ENCODE measurements around the gene METTL15.

DNA sequence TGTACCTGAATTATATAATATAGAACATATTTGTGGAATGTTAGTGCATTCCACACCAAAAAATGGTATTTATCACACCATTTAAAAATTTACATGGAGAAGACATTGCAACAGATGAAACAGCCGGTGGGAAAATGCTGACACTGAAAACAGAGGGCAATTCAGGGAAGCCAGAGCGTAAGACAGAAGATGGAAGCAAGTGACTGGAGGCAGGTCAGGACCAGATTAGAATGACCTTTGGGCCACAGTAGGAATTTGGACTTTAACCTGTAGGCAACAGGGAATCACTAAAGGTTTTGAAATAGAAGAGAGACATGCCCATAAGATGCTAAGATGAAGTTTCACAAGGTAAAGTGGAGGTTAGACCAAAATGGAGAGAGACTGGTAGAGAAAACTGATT is 60.5 kb downstream of the METTL15 start:
- TF ChIP-seq, protein P1, sequence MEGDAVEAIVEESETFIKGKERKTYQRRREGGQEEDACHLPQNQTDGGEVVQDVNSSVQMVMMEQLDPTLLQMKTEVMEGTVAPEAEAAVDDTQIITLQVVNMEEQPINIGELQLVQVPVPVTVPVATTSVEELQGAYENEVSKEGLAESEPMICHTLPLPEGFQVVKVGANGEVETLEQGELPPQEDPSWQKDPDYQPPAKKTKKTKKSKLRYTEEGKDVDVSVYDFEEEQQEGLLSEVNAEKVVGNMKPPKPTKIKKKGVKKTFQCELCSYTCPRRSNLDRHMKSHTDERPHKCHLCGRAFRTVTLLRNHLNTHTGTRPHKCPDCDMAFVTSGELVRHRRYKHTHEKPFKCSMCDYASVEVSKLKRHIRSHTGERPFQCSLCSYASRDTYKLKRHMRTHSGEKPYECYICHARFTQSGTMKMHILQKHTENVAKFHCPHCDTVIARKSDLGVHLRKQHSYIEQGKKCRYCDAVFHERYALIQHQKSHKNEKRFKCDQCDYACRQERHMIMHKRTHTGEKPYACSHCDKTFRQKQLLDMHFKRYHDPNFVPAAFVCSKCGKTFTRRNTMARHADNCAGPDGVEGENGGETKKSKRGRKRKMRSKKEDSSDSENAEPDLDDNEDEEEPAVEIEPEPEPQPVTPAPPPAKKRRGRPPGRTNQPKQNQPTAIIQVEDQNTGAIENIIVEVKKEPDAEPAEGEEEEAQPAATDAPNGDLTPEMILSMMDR (optimal IDR thresholded peaks at IDR 0.05 in 1 of 3, IDR thresholded peaks at IDR 0.05 in 1 of 3, conservative IDR thresholded peaks at IDR 0.05 in 1 of 3; ENCODE audit: extremely low read depth in 1 of 3, insufficient read depth in 2 of 3, low read length in 3 of 3), result no peak
- TF ChIP-seq EZH2 (IDR thresholded peaks at IDR 0.05; ENCODE audit: low read length), result no peak

All from keratinocyte (primary cell).